ENCODE measurements around the gene JARID2. TPM values are rescaled to one million over a fixed set of nuclear protein-coding genes. Genes with fewer than 3 reads are reported as not detected.

Gene JARID2
- total and polyA plus RNA-seq, 2 of the 8 experiments (the other 6 are each of a cell fraction or from before 2014, with no cell fraction given), result 60.1 to 239 TPM

- 0 out of 2 replicates have a peak, but pooled peaks have one; percentile 24 for TF ChIP-seq POLR2AphosphoS5 (IDR thresholded peaks at IDR 0.05; ENCODE audit: low read depth, low read length)
- no peak for TF ChIP-seq EP300 (IDR thresholded peaks at IDR 0.05; ENCODE audit: borderline replicate concordance in 1 of 2, low read depth in 2 of 2, low read length in 2 of 2)
- TF ChIP-seq TBP (IDR thresholded peaks at IDR 0.05; ENCODE audit: low read depth, low read length), result no peak
- no peak for TF ChIP-seq BCL11A (IDR thresholded peaks at IDR 0.05; ENCODE audit: low read depth in 2 of 2, low read length in 2 of 2)
- no peak for TF ChIP-seq SRF (IDR thresholded peaks at IDR 0.05; ENCODE audit: low read depth, low read length)
- no peak for TF ChIP-seq ZNF274 (IDR thresholded peaks at IDR 0.05; ENCODE audit: borderline replicate concordance, extremely low read depth, low read length)
- TF ChIP-seq SP2 (IDR thresholded peaks at IDR 0.05; ENCODE audit: low read length), result no peak
- TF ChIP-seq RXRA (IDR thresholded peaks at IDR 0.05; ENCODE audit: insufficient read depth, low read depth, low read length), result no peak
- TF ChIP-seq RNF2 (IDR thresholded peaks at IDR 0.05; ENCODE audit: borderline replicate concordance, low read depth, low read length, missing control alignments, poor library complexity, severe bottlenecking), result no peak
- Histone ChIP-seq H3K9me3 (ENCODE audit: insufficient read depth in 2 of 2, low read depth in 1 of 2, low read length in 1 of 2) (peaks cover 18 to 22% of the 10 kb centered on the region in 2 experiments), H3K56ac (replicated peaks; ENCODE audit: insufficient read length, low read depth, low read length) (no peak overlapping the region), H3K79me1 (ENCODE audit: low read depth, low read length) (peaks cover 5% of the 10 kb centered on the region; the same call in 1 of the 2 replicates), H2BK20ac (ENCODE audit: low read length) (no peak overlapping the region), H3K23me2 (ENCODE audit: low read depth, low read length) (no peaks in the 10 kb centered on the region), H2AFZ (ENCODE audit: low read length) (no peak overlapping the region), H3K18ac (ENCODE audit: extremely low read depth, low read length) (no peak overlapping the region), H2AK5ac (ENCODE audit: low read depth, low read length) (no peak overlapping the region), H3K27ac (ENCODE audit: low read depth, low read length) (no peak overlapping the region), H4K8ac (ENCODE audit: extremely low read depth, insufficient read depth, low read length) (peak overlapping the region; percentile 41; the same call in 1 of the 2 replicates), H3K4ac (replicated peaks; ENCODE audit: insufficient read length, low read depth, low read length) (no peak overlapping the region), H3K4me2 (ENCODE audit: insufficient read depth in 1 of 2, low read depth in 2 of 2, low read length in 2 of 2) (no peak overlapping the region), H4K91ac (replicated peaks; ENCODE audit: insufficient read length, low read length) (no peak overlapping the region), H4K20me1 (replicated peaks in 1 of 2; ENCODE audit: control insufficient read depth in 1 of 2, insufficient read depth in 2 of 2, low read length in 2 of 2) (peaks cover 4 to 17% of the 10 kb centered on the region in 2 experiments), H3K4me3 (ENCODE audit: extremely low read depth in 1 of 4, insufficient read depth in 2 of 4, low read depth in 3 of 4, low read length in 4 of 4) (no peak overlapping the region), H3K27me3 (replicated peaks in 1 of 4; ENCODE audit: control insufficient read depth in 3 of 4, extremely low read depth in 1 of 4, insufficient read depth in 3 of 4, low read length in 3 of 4) (no peaks in the 10 kb centered on the region), H2BK120ac (replicated peaks; ENCODE audit: low read depth, low read length) (no peak overlapping the region), H4K5ac (ENCODE audit: insufficient read length, low read depth, low read length) (no peak overlapping the region), H2BK15ac (ENCODE audit: low read length) (no peak overlapping the region), H2BK12ac (ENCODE audit: low read depth, low read length) (no peak overlapping the region), H3K36me3 (ENCODE audit: control insufficient read depth in 2 of 4, insufficient read depth in 4 of 4, low read length in 3 of 4) (peaks cover 11 to 91% (median 61%) of the 10 kb centered on the region in 4 experiments), H2BK5ac (ENCODE audit: low read depth, low read length) (no peak overlapping the region), H3K14ac (ENCODE audit: insufficient read length) (no peak overlapping the region), H3K4me1 (replicated peaks in 1 of 4; ENCODE audit: control insufficient read depth in 3 of 4, insufficient read depth in 4 of 4, low read length in 3 of 4) (no peaks in the 10 kb centered on the region; a peak in 1 of 7 replicates), H3K79me2 (ENCODE audit: control insufficient read depth in 1 of 2, insufficient read depth in 2 of 2, low read length in 2 of 2) (peaks cover 0 to 4% of the 10 kb centered on the region in 2 experiments; a peak in 1 of 4 replicates), H3K9ac (replicated peaks in 1 of 4; ENCODE audit: extremely low read depth in 1 of 4, low read depth in 3 of 4, low read length in 3 of 4) (no peak overlapping the region), H3K23ac (ENCODE audit: insufficient read length) (no peak overlapping the region)
- FAIRE-seq (no peak), DNase-seq (ENCODE audit: low read depth in 1 of 2, low spot score in 2 of 2) (no peak)
- POLR2A ChIA-PET (ENCODE audit: partially characterized antibody), result interaction anchor here (1.1 kb wide), 1 partner anchor 10 kb away, joined by 3 read pairs; no protein-coding TSS in a partner anchor
- WGBS, 2 experiments (ENCODE audit: extremely low coverage in 1 of 2, insufficient coverage in 1 of 2, insufficient read length in 1 of 2, insufficient replicate concordance in 2 of 2, low coverage in 1 of 2, low lambda C conversion rate in 2 of 2, missing lambda C conversion rate in 1 of 2), result 91% methylated on average over 20 of the region's 20 CpGs; no CpG with 5 or more reads in 1 of the 2 experiments
- CTCF ChIA-PET (ENCODE audit: partially characterized antibody), result interaction anchor here (1.0 to 3.4 kb wide), 2 partner anchors 101 to 107 kb away, joined by 3 to 24 read pairs; no protein-coding TSS in a partner anchor
Measured at GRCh38 chr6:15520626-15521203, 274.8 kb downstream of the JARID2 start.
